Measurements from ENCODE around the gene NTRK1. TPM values are rescaled to one million over a fixed set of nuclear protein-coding genes. Genes with fewer than 3 reads are reported as not detected.

NTRK1 gene
- total RNA-seq, 1 donor from 2014 or later: 0.52 TPM

GRCh38 chr1:156913809-156914387 is 53.2 kb downstream of the NTRK1 start:
- peaks cover 7 to 25% (median 9%) of the 10 kb centered on the region in 3 donors for H3K27me3 ChIP-seq (ENCODE audit: control insufficient read depth in 3 of 3, insufficient read depth in 3 of 3, low read length in 3 of 3)
- H3K4me1 ChIP-seq (ENCODE audit: control insufficient read depth in 3 of 3, insufficient read depth in 3 of 3, low read length in 3 of 3): peaks cover 7 to 11% (median 10%) of the 10 kb centered on the region in 3 donors
- peaks cover 8 to 21% (median 13%) of the 10 kb centered on the region in 3 donors for H3K36me3 ChIP-seq (ENCODE audit: control insufficient read depth in 3 of 3, insufficient read depth in 3 of 3, low read length in 3 of 3)
- no peaks in the 10 kb centered on the region for H3K9me3 ChIP-seq (ENCODE audit: control insufficient read depth in 3 of 3, low read length in 3 of 3)
- no peak overlapping the region for H3K27ac ChIP-seq (ENCODE audit: low read depth, low read length)
- no peak overlapping the region for H3K4me3 ChIP-seq (ENCODE audit: low read length in 3 of 3)
- H3K9ac ChIP-seq (ENCODE audit: low read depth in 1 of 3, low read length in 3 of 3): no peak overlapping the region

- Histone ChIP-seq H3K27me3 (ENCODE audit: control insufficient read depth in 3 of 3, insufficient read depth in 3 of 3, low read length in 3 of 3) (peaks cover 6 to 20% (median 6%) of the 10 kb centered on the region in 3 donors), H3K9ac (ENCODE audit: low read depth in 1 of 3, low read length in 3 of 3) (no peak overlapping the region), H3K27ac (ENCODE audit: low read depth, low read length) (no peak overlapping the region), H3K36me3 (ENCODE audit: control insufficient read depth in 3 of 3, insufficient read depth in 3 of 3, low read length in 3 of 3) (peaks cover 8 to 17% (median 13%) of the 10 kb centered on the region in 3 donors), H3K4me3 (ENCODE audit: low read length in 3 of 3) (no peak overlapping the region), H3K9me3 (ENCODE audit: control insufficient read depth in 3 of 3, low read length in 3 of 3) (no peaks in the 10 kb centered on the region), H3K4me1 (ENCODE audit: control insufficient read depth in 3 of 3, insufficient read depth in 3 of 3, low read length in 3 of 3) (peaks cover 7 to 10% (median 8%) of the 10 kb centered on the region in 3 donors)
These were observed 53.8 kb downstream of the NTRK1 start for GRCh38 chr1:156914440-156914856.

DNA sequence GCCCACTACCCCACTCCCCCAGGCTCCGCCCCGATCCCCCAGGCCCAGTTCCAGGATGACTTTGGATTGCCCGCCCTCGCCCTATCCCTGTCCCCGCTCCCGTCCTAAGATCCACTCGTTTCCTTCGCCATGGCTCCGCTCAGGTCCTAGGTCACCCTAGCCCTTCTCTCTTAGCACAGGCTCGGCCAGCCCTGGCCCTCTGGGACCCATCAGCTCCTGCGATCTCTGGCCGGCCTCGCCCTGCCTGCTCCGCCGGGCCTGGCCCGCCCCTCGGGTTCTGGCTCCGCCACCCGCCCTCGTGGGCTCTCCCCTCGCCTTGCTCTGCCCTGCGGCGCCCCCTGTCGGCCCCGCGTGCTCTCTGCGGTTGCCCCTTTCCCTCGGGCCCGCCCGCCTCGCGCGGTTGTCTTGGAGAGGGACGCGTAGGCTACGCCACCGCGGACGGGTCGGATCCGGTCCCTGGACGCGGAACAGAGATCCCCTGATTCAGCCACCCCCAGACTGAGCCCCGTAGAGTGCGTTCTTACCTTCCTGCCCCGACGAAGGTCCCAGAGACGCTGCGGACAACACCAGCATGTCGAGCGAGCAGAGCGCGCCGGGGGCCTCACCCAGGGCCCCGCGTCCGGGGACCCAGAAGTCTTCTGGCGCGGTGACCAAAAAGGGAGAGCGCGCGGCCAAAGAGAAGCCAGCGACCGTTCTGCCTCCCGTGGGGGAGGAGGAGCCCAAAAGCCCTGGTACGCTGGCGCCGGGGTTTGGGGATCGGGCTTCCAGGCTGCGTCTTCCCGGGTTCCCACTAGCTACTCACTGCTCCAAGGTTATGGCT is 59.8 kb downstream of the NTRK1 start, which contains the start of gene LRRC71:
TSS of gene LRRC71 (plus strand) at position 400 of the 820 bp plus-strand sequence. CDS start at position 572, 172 bp downstream.
- H3K27ac ChIP-seq (ENCODE audit: low read depth, low read length): no peak within 1 kb of the TSS
- H3K4me3 ChIP-seq (ENCODE audit: low read length in 3 of 3): peak within 1 kb of the TSS in 2 of 3 donors; percentile 14 to 45
- H3K9ac ChIP-seq (ENCODE audit: low read depth in 1 of 3, low read length in 3 of 3): peak within 1 kb of the TSS in 2 of 3 donors; percentile 14 to 33
- H3K4me1 ChIP-seq (ENCODE audit: control insufficient read depth in 3 of 3, insufficient read depth in 3 of 3, low read length in 3 of 3): peaks cover 3 to 18% (median 14%) of the 10 kb centered on the region in 3 donors
- H3K36me3 ChIP-seq (ENCODE audit: control insufficient read depth in 3 of 3, insufficient read depth in 3 of 3, low read length in 3 of 3): peaks cover 0 to 4% (median under 1%) of the 10 kb centered on the region in 3 donors
- peaks cover 46 to 55% (median 53%) of the 10 kb centered on the region in 3 donors for H3K27me3 ChIP-seq (ENCODE audit: control insufficient read depth in 3 of 3, insufficient read depth in 3 of 3, low read length in 3 of 3)
- no peaks in the 10 kb centered on the region for H3K9me3 ChIP-seq (ENCODE audit: control insufficient read depth in 3 of 3, low read length in 3 of 3)

- Histone ChIP-seq H3K9me3 (ENCODE audit: control insufficient read depth in 3 of 3, low read length in 3 of 3) (no peaks in the 10 kb centered on the region), H3K27me3 (ENCODE audit: control insufficient read depth in 3 of 3, insufficient read depth in 3 of 3, low read length in 3 of 3) (peaks cover 51 to 61% (median 58%) of the 10 kb centered on the region in 3 donors), H3K27ac (ENCODE audit: low read depth, low read length) (no peak overlapping the region), H3K36me3 (ENCODE audit: control insufficient read depth in 3 of 3, insufficient read depth in 3 of 3, low read length in 3 of 3) (no peaks in the 10 kb centered on the region), H3K4me3 (ENCODE audit: low read length in 3 of 3) (no peak overlapping the region), H3K4me1 (ENCODE audit: control insufficient read depth in 3 of 3, insufficient read depth in 3 of 3, low read length in 3 of 3) (peaks cover 3 to 18% (median 14%) of the 10 kb centered on the region in 3 donors), H3K9ac (ENCODE audit: low read depth in 1 of 3, low read length in 3 of 3) (no peak overlapping the region)
These were observed 60.4 kb downstream of the NTRK1 start for GRCh38 chr1:156921053-156921529.

- H3K4me3 ChIP-seq (ENCODE audit: low read length in 3 of 3): no peak overlapping the region
- H3K4me1 ChIP-seq (ENCODE audit: control insufficient read depth in 3 of 3, insufficient read depth in 3 of 3, low read length in 3 of 3): peaks cover 13 to 23% (median 22%) of the 10 kb centered on the region in 3 donors
- H3K9me3 ChIP-seq (ENCODE audit: control insufficient read depth in 3 of 3, low read length in 3 of 3): no peaks in the 10 kb centered on the region
- peaks cover 68 to 80% (median 75%) of the 10 kb centered on the region in 3 donors for H3K27me3 ChIP-seq (ENCODE audit: control insufficient read depth in 3 of 3, insufficient read depth in 3 of 3, low read length in 3 of 3)
- H3K9ac ChIP-seq (ENCODE audit: low read depth in 1 of 3, low read length in 3 of 3): no peak overlapping the region
- no peak overlapping the region for H3K27ac ChIP-seq (ENCODE audit: low read depth, low read length)
- H3K36me3 ChIP-seq (ENCODE audit: control insufficient read depth in 3 of 3, insufficient read depth in 3 of 3, low read length in 3 of 3): no peaks in the 10 kb centered on the region
These were observed 62.5 kb downstream of the NTRK1 start for GRCh38 chr1:156922986-156923669.

GRCh38 chr1:156923670-156924477 is 63.2 kb downstream of the NTRK1 start:
- peaks cover 69 to 85% (median 75%) of the 10 kb centered on the region in 3 donors for H3K27me3 ChIP-seq (ENCODE audit: control insufficient read depth in 3 of 3, insufficient read depth in 3 of 3, low read length in 3 of 3)

DNA sequence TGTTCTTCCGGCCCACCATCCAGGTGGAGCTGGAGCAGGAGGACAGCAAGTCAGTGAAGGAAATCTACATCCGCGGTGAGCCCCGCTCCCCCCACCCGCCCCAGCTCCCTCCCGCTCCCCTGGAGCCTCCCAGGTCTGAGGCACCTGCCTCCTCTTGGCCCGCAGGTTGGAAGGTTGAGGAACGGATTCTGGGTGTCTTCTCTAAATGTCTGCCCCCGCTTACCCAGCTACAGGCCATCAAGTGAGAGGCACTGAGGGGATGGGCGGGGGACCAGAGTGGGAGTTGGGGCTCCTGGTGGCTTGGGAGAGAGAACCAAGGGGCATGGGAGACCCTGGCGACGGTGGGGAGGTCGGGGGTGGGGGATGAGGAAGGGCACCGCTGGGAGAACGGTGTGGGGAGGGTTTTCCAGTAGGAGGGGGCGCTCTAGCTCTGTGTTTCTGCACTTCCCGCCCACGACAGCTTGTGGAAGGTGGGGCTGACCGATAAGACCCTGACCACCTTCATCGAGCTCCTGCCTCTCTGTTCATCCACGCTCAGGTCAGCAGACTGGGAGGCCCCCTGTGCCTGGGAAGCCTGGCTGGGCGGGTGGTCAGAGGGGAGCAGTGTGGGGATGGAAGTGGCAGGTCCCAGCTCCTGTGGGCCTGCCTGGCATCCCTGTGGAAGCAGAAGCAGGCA is 64.0 kb downstream of the NTRK1 start:
- no peaks in the 10 kb centered on the region for H3K36me3 ChIP-seq (ENCODE audit: control insufficient read depth in 3 of 3, insufficient read depth in 3 of 3, low read length in 3 of 3)
- H3K9ac ChIP-seq (ENCODE audit: low read depth in 1 of 3, low read length in 3 of 3): no peak overlapping the region
- no peak overlapping the region for H3K27ac ChIP-seq (ENCODE audit: low read depth, low read length)
- H3K4me1 ChIP-seq (ENCODE audit: control insufficient read depth in 3 of 3, insufficient read depth in 3 of 3, low read length in 3 of 3): peaks cover 13 to 23% (median 22%) of the 10 kb centered on the region in 3 donors
- no peaks in the 10 kb centered on the region for H3K9me3 ChIP-seq (ENCODE audit: control insufficient read depth in 3 of 3, low read length in 3 of 3)
- H3K27me3 ChIP-seq (ENCODE audit: control insufficient read depth in 3 of 3, insufficient read depth in 3 of 3, low read length in 3 of 3): peaks cover 75 to 91% (median 83%) of the 10 kb centered on the region in 3 donors
- H3K4me3 ChIP-seq (ENCODE audit: low read length in 3 of 3): no peak overlapping the region

More at GRCh38 chr1:156923670-156924477, 63.2 kb downstream of the NTRK1 start:
- H3K4me3 ChIP-seq (ENCODE audit: low read length in 3 of 3): no peak overlapping the region
- no peaks in the 10 kb centered on the region for H3K9me3 ChIP-seq (ENCODE audit: control insufficient read depth in 3 of 3, low read length in 3 of 3)
- no peak overlapping the region for H3K9ac ChIP-seq (ENCODE audit: low read depth in 1 of 3, low read length in 3 of 3)
- peaks cover 13 to 23% (median 22%) of the 10 kb centered on the region in 3 donors for H3K4me1 ChIP-seq (ENCODE audit: control insufficient read depth in 3 of 3, insufficient read depth in 3 of 3, low read length in 3 of 3)
- no peak overlapping the region for H3K27ac ChIP-seq (ENCODE audit: low read depth, low read length)
- no peaks in the 10 kb centered on the region for H3K36me3 ChIP-seq (ENCODE audit: control insufficient read depth in 3 of 3, insufficient read depth in 3 of 3, low read length in 3 of 3)

DNA sequence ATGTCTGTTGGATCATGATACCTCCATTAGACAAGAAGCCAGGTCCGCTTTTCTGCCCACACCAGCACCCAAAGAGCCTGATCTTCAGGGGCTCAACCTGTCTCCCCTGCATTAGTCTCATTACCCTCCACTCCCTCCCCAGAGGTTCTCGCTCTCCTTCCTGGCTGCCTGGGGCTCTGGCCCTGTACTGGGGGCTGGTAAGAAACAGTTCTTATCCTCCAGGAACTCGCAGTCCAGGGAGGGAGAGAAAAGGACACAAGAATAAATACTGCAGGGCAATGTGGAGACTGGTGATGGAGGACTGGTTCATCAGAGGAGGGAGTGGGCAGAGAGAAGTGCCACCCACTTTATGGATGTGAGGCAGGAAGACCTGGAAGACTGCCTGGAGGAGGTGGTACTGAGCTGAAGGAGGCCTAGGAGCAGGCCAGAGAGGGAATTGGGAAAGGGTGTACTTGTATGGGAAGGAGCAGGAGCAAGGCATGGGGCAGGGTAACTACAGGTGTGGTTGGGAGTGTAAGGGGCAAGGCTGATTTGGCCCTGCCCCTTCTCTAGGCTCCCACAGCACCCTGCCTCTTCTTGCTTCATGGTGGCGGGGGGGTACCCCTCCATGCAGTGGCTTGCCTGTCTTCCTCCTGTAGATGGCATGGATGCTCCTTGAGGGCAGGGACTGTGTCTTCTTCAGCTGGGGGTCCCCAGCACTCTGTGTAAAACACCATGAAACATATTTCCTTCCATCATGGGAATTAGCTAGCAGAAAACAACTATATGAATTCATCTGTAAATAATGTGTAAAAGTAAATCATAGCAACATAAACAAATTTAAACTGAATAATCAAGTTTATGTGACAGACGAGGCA is 64.7 kb downstream of the NTRK1 start:
- Histone ChIP-seq H3K27ac (ENCODE audit: low read depth, low read length) (no peak overlapping the region), H3K9me3 (ENCODE audit: control insufficient read depth in 3 of 3, low read length in 3 of 3) (no peaks in the 10 kb centered on the region), H3K4me1 (ENCODE audit: control insufficient read depth in 3 of 3, insufficient read depth in 3 of 3, low read length in 3 of 3) (peaks cover 13 to 20% (median 18%) of the 10 kb centered on the region in 3 donors), H3K4me3 (ENCODE audit: low read length in 3 of 3) (no peak overlapping the region), H3K27me3 (ENCODE audit: control insufficient read depth in 3 of 3, insufficient read depth in 3 of 3, low read length in 3 of 3) (peaks cover 73 to 88% (median 83%) of the 10 kb centered on the region in 3 donors), H3K9ac (ENCODE audit: low read depth in 1 of 3, low read length in 3 of 3) (no peak overlapping the region), H3K36me3 (ENCODE audit: control insufficient read depth in 3 of 3, insufficient read depth in 3 of 3, low read length in 3 of 3) (no peaks in the 10 kb centered on the region)

All from skeletal muscle tissue (tissue), 4 donors.